Peyer's patch (tissue), 4 donors: ENCODE measurements around the gene DPY19L3.

Experiments used
- POLR2A ChIP-seq, 2 donors: fragments of 450-650 bp; IDR thresholded peaks; one replicate each; pipeline ENCODE4 v1.5.1; 2017; ENCODE audit warnings: antibody characterized with exemption in 2 of 2, mild to moderate bottlenecking in 2 of 2, moderate library complexity in 2 of 2
- TF ChIP-seq, protein P1 (sequence below), 6 experiments: fragments of 450-650 bp in 4 of 6; fragments of 200-600 bp in 2 of 6; sonication (generic) in 1 of 6; IDR thresholded peaks; one replicate each; pipeline ENCODE4 v1.5.1; 2017 to 2019; ENCODE audit warnings: antibody characterized with exemption in 6 of 6, mild to moderate bottlenecking in 3 of 6, moderate library complexity in 1 of 6

DNA sequence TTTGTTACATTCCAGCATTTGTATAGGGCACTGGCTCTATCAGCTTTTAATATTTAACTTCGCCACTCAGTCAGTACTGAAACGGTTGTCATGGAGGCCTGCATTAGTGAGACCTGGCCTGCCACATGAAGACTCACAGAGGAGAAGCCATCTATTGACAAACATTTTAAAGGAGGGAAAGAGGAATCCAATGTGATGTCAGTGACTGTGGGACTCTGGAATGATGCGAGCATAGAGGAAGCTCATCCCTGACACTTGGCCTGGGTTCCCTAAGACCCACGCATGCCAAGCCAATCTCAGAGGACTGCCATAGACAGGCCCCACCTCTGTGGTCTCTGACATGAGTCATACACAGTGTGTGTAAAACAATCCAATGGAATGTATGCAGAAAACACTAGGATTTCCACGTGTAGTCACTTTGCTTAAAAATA, 7.9 kb upstream of the DPY19L3 start:
- TF ChIP-seq, protein P1, sequence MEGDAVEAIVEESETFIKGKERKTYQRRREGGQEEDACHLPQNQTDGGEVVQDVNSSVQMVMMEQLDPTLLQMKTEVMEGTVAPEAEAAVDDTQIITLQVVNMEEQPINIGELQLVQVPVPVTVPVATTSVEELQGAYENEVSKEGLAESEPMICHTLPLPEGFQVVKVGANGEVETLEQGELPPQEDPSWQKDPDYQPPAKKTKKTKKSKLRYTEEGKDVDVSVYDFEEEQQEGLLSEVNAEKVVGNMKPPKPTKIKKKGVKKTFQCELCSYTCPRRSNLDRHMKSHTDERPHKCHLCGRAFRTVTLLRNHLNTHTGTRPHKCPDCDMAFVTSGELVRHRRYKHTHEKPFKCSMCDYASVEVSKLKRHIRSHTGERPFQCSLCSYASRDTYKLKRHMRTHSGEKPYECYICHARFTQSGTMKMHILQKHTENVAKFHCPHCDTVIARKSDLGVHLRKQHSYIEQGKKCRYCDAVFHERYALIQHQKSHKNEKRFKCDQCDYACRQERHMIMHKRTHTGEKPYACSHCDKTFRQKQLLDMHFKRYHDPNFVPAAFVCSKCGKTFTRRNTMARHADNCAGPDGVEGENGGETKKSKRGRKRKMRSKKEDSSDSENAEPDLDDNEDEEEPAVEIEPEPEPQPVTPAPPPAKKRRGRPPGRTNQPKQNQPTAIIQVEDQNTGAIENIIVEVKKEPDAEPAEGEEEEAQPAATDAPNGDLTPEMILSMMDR (IDR thresholded peaks at IDR 0.05) = no peak
- TF ChIP-seq POLR2A (IDR thresholded peaks at IDR 0.05) = no peak
